ENCODE data around the gene HSPG2. TPM values are rescaled to one million over a fixed set of nuclear protein-coding genes. Genes with fewer than 3 reads are reported as not detected.

Gene HSPG2
- total and polyA plus RNA-seq, 10 of the 15 experiments (the other 5 are each of a cell fraction or from before 2014, with no cell fraction given) = 0.30 to 3.4 (median 0.73) TPM; not detected in 2

DNA sequence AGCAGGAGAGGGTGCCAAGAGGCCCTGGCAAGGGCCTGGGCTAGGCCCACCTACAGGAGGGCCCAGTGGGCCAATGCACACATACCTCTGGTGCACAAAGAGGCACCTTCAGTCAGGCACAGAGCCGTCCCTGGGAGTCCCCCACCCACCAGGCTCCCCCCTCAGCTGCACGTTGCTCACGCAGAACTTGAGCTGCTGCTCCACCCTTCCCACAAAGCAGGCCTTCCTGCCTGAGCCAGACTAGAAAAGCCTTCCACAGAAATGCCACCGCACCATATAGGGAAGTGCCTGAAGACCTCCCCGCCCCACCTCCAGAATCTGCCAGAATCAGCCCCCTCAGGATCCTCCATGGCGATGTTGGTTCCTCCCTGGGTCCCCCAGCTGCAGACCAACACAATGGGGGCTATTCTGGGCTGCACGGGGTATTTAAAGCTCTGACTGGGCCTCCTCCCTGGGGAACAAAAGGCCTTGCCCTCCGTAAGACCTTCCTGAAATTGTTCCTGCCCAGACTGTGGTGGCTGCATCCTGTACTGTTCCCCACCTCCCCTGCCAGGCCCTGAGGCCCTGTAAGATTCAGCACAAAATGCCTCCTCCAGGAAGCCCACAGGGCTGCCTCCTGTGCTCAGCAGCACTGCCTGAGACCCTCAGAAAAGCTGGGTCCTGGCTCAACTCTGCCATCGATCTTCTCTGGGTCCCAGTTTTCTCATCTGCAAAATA, 27.2 kb downstream of the HSPG2 start (continued):
- TF ChIP-seq, protein P1, sequence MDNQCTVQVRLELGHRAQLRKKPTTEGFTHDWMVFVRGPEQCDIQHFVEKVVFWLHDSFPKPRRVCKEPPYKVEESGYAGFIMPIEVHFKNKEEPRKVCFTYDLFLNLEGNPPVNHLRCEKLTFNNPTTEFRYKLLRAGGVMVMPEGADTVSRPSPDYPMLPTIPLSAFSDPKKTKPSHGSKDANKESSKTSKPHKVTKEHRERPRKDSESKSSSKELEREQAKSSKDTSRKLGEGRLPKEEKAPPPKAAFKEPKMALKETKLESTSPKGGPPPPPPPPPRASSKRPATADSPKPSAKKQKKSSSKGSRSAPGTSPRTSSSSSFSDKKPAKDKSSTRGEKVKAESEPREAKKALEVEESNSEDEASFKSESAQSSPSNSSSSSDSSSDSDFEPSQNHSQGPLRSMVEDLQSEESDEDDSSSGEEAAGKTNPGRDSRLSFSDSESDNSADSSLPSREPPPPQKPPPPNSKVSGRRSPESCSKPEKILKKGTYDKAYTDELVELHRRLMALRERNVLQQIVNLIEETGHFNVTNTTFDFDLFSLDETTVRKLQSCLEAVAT (IDR thresholded peaks at IDR 0.05) = peak; percentile 72
- TF ChIP-seq ATF7 (IDR thresholded peaks at IDR 0.05; ENCODE audit: low read depth) = no peak
- TF ChIP-seq HDGF (IDR thresholded peaks at IDR 0.05) = peak; percentile 50
- TF ChIP-seq NFYB (IDR thresholded peaks at IDR 0.05; ENCODE audit: insufficient read depth, low read depth, low read length) = no peak
- no peak for TF ChIP-seq ASH2L (IDR thresholded peaks at IDR 0.05; ENCODE audit: borderline replicate concordance, low read depth)
- TF ChIP-seq, protein P2, sequence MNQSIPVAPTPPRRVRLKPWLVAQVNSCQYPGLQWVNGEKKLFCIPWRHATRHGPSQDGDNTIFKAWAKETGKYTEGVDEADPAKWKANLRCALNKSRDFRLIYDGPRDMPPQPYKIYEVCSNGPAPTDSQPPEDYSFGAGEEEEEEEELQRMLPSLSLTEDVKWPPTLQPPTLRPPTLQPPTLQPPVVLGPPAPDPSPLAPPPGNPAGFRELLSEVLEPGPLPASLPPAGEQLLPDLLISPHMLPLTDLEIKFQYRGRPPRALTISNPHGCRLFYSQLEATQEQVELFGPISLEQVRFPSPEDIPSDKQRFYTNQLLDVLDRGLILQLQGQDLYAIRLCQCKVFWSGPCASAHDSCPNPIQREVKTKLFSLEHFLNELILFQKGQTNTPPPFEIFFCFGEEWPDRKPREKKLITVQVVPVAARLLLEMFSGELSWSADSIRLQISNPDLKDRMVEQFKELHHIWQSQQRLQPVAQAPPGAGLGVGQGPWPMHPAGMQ (IDR thresholded peaks at IDR 0.05; ENCODE audit: borderline replicate concordance) = no peak
- no peak for TF ChIP-seq CEBPB (IDR thresholded peaks at IDR 0.05; ENCODE audit: borderline replicate concordance in 1 of 2, low read depth in 2 of 2, low read length in 2 of 2)
- TF ChIP-seq SUPT20H (IDR thresholded peaks at IDR 0.05; ENCODE audit: borderline replicate concordance, control insufficient read depth, low read depth, low read length) = no peak
- TF ChIP-seq, protein P3, sequence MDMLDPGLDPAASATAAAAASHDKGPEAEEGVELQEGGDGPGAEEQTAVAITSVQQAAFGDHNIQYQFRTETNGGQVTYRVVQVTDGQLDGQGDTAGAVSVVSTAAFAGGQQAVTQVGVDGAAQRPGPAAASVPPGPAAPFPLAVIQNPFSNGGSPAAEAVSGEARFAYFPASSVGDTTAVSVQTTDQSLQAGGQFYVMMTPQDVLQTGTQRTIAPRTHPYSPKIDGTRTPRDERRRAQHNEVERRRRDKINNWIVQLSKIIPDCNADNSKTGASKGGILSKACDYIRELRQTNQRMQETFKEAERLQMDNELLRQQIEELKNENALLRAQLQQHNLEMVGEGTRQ (IDR thresholded peaks at IDR 0.05; ENCODE audit: borderline replicate concordance, low read depth, low read length) = no peak
- TF ChIP-seq BACH1 (IDR thresholded peaks at IDR 0.05; ENCODE audit: borderline replicate concordance) = no peak
- no peak for TF ChIP-seq RBBP5 (conservative IDR thresholded peaks at IDR 0.05)
- TF ChIP-seq WRNIP1 (IDR thresholded peaks at IDR 0.05; ENCODE audit: borderline replicate concordance, low read depth, low read length) = no peak
- TF ChIP-seq FOS (IDR thresholded peaks at IDR 0.05; ENCODE audit: borderline replicate concordance, extremely low read depth, insufficient read length) = no peak
- TF ChIP-seq, protein P4, sequence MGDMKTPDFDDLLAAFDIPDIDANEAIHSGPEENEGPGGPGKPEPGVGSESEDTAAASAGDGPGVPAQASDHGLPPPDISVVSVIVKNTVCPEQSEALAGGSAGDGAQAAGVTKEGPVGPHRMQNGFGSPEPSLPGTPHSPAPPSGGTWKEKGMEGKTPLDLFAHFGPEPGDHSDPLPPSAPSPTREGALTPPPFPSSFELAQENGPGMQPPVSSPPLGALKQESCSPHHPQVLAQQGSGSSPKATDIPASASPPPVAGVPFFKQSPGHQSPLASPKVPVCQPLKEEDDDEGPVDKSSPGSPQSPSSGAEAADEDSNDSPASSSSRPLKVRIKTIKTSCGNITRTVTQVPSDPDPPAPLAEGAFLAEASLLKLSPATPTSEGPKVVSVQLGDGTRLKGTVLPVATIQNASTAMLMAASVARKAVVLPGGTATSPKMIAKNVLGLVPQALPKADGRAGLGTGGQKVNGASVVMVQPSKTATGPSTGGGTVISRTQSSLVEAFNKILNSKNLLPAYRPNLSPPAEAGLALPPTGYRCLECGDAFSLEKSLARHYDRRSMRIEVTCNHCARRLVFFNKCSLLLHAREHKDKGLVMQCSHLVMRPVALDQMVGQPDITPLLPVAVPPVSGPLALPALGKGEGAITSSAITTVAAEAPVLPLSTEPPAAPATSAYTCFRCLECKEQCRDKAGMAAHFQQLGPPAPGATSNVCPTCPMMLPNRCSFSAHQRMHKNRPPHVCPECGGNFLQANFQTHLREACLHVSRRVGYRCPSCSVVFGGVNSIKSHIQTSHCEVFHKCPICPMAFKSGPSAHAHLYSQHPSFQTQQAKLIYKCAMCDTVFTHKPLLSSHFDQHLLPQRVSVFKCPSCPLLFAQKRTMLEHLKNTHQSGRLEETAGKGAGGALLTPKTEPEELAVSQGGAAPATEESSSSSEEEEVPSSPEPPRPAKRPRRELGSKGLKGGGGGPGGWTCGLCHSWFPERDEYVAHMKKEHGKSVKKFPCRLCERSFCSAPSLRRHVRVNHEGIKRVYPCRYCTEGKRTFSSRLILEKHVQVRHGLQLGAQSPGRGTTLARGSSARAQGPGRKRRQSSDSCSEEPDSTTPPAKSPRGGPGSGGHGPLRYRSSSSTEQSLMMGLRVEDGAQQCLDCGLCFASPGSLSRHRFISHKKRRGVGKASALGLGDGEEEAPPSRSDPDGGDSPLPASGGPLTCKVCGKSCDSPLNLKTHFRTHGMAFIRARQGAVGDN (IDR thresholded peaks at IDR 0.05) = peak; percentile 92
- peak; percentile 36; the same call in 1 of the 2 replicates for TF ChIP-seq MTA2 (IDR thresholded peaks at IDR 0.05; ENCODE audit: low read depth)
- TF ChIP-seq DPF2 (IDR thresholded peaks at IDR 0.05) = peak; percentile 13; the same call in 1 of the 2 replicates
- TF ChIP-seq EED (IDR thresholded peaks at IDR 0.05; ENCODE audit: low read depth) = peak; percentile 46; the same call in 1 of the 2 replicates
- TF ChIP-seq SMC3 (IDR thresholded peaks at IDR 0.05; ENCODE audit: borderline replicate concordance, low read length) = no peak
- TF ChIP-seq, protein P5, sequence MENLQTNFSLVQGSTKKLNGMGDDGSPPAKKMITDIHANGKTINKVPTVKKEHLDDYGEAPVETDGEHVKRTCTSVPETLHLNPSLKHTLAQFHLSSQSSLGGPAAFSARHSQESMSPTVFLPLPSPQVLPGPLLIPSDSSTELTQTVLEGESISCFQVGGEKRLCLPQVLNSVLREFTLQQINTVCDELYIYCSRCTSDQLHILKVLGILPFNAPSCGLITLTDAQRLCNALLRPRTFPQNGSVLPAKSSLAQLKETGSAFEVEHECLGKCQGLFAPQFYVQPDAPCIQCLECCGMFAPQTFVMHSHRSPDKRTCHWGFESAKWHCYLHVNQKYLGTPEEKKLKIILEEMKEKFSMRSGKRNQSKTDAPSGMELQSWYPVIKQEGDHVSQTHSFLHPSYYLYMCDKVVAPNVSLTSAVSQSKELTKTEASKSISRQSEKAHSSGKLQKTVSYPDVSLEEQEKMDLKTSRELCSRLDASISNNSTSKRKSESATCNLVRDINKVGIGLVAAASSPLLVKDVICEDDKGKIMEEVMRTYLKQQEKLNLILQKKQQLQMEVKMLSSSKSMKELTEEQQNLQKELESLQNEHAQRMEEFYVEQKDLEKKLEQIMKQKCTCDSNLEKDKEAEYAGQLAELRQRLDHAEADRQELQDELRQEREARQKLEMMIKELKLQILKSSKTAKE (IDR thresholded peaks at IDR 0.05; ENCODE audit: low read depth, poor library complexity, severe bottlenecking) = no peak

All from GM12878 (cell line).